CD4-positive, alpha-beta memory T cell (primary cell): ENCODE measurements around the gene SLC7A6. TPM values are rescaled to one million over a fixed set of nuclear protein-coding genes. Genes with fewer than 3 reads are reported as not detected.

ENCODE experiments used
- CTCF ChIA-PET: fragments of 350-600 bp; sonication (Branson Sonifier 250); formaldehyde crosslinking; loops from one replicate; lab custom pipeline; 2021; ENCODE audit warnings: inconsistent platforms; ENCODE audit not compliant: partially characterized antibody; lab: Charles Lee
- POLR2A ChIA-PET: fragments of 350-600 bp; sonication (Branson Sonifier 250); formaldehyde crosslinking; loops from one replicate; lab custom pipeline; 2021; ENCODE audit not compliant: partially characterized antibody; lab: Charles Lee
- DNase-seq, 5 donors: peaks; one replicate each; pipeline versions ENCODE4 v3.0.0 to v3.0.0-alpha.2; 2020 to 2022; ENCODE audit warnings: mixed read lengths in 1 of 5
- H3K27ac ChIP-seq: one replicate; pipeline ENCODE4 v1.7.0; 2013; ENCODE audit warnings: low read depth, low read length
- H3K27me3 ChIP-seq: 2 replicates; pipeline ENCODE4 v1.7.0; 2013; ENCODE audit warnings: mild to moderate bottlenecking, low read length, moderate library complexity; ENCODE audit not compliant: insufficient read depth
- H3K36me3 ChIP-seq: 2 replicates; pipeline ENCODE4 v1.7.0; 2013; ENCODE audit warnings: mild to moderate bottlenecking, low read length, moderate library complexity; ENCODE audit not compliant: insufficient read depth
- H3K4me1 ChIP-seq: 2 replicates; pipeline ENCODE4 v1.7.0; 2013; ENCODE audit warnings: mild to moderate bottlenecking, low read length, moderate library complexity; ENCODE audit not compliant: insufficient read depth
- H3K4me3 ChIP-seq, 2 donors: one replicate each; pipeline ENCODE4 v1.7.0; 2013; ENCODE audit warnings: low read length in 2 of 2, mild to moderate bottlenecking in 1 of 2
- H3K9me3 ChIP-seq, 2 donors: one replicate each; pipeline ENCODE4 v1.7.0; 2013; ENCODE audit warnings: low read length in 2 of 2, control low read depth in 1 of 2; ENCODE audit not compliant: control insufficient read depth in 1 of 2
- H3K27ac Mint-ChIP-seq, 7 donors: one replicate each; pipeline ENCODE4 v1.8.0; 2020 to 2021; ENCODE audit warnings: mixed read lengths in 7 of 7, mild to moderate bottlenecking in 6 of 7, inconsistent platforms in 3 of 7, moderate library complexity in 3 of 7
- H3K27me3 Mint-ChIP-seq, 2 donors: one replicate each; pipeline ENCODE4 v1.8.0; 2020 to 2021; ENCODE audit warnings: mixed read lengths in 2 of 2
- H3K36me3 Mint-ChIP-seq, 2 donors: one replicate each; pipeline ENCODE4 v1.8.0; 2020 to 2021; ENCODE audit warnings: mixed read lengths in 2 of 2, inconsistent platforms in 1 of 2, mild to moderate bottlenecking in 1 of 2
- H3K4me1 Mint-ChIP-seq, 4 donors: one replicate each; pipeline ENCODE4 v1.8.0; 2020 to 2021; ENCODE audit warnings: mixed read lengths in 4 of 4, mild to moderate bottlenecking in 1 of 4
- H3K4me3 Mint-ChIP-seq, 8 donors: one replicate each; pipeline ENCODE4 v1.8.0; 2020 to 2021; ENCODE audit warnings: mixed read lengths in 8 of 8, mild to moderate bottlenecking in 7 of 8, moderate library complexity in 6 of 8, inconsistent platforms in 3 of 8
- H3K9me3 Mint-ChIP-seq, 8 donors: one replicate each; pipeline ENCODE4 v1.8.0; 2020 to 2021; ENCODE audit warnings: mixed read lengths in 8 of 8, mild to moderate bottlenecking in 5 of 8, inconsistent platforms in 3 of 8, moderate library complexity in 1 of 8
- intact Hi-C: fragments of 100-400 bp; cut with micrococcal nuclease; formaldehyde crosslinking; loops from one replicate; pipeline ENCODE4 v1.15.1; 2023
- polyA plus RNA-seq, 2 donors: library from polyadenylated mRNA; unstranded; fragments of 300-500 nt; fragmentation: Illumina TruSeq; gene quantifications; one replicate each; pipeline ENCODE4 v1.2.3, GENCODE V29; 2021
- total RNA-seq, 2 experiments: library from RNA; stranded (reverse); gene quantifications; one replicate each; pipeline ENCODE4 v1.2.3, GENCODE V29; 2021

The SLC7A6 gene
- total and polyA plus RNA-seq, 4 experiments from 2014 or later = 14.4 to 194 (median 105) TPM

DNA sequence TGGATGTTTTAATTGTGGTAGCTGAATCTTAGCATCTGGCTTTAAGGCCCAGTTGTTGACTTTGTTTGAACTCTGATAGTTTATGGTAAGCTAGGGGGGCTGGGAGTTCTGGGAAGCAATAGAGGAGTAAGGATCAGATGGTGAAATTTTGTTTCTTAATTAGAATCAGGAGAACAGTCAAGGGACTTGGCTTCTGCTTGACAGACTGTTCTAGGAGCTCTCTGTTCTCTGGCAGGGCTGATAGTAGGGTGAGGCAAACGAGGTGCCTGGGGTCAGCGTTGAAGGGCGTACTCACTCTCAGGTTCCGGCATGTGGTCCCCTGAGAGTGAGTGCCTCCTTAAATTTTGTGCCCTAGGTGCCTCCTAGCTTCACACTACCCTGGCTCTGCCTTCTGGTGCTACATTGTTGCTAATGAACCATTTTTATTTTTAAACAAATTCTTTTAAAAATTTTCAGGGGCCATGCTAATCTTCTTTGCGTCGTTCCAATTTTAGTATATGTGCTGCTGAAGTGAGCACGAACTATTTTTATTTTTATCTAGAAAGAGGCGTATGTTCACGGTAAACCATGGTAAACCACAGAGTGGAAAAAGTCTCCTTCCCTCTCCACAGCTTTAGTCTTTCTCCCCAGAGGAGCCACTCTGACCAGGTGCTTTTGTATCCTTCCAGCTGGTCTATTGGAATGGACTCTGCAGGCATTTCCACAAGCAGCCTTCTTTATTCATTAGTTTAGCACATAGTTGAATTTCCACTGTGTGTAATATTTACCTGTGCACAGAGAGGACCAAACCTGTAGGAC is 19.7 kb downstream of the SLC7A6 start:
- Histone ChIP-seq H3K27me3 (no peaks in the 10 kb centered on the region), H3K4me1 (peaks cover 100% of the 10 kb centered on the region), H3K27ac (peak overlapping the region; percentile 54), H3K4me3 (peak overlapping the region in 1 of 2 donors; percentile 57), H3K36me3 (no peaks in the 10 kb centered on the region), H3K9me3 (no peaks in the 10 kb centered on the region)
- ChIA-PET CTCF (interaction anchor here (1.5 to 29.4 kb wide), 4 partner anchors 8 to 44 kb away, joined by 4 to 680 read pairs (median 10); partner anchors contain the start of genes PRMT7, SLC7A6 and SLC7A6OS), POLR2A (interaction anchor here (0.9 to 44.5 kb wide), 7 partner anchors 5 to 438 kb away, joined by 3 to 1508 read pairs (median 4); partner anchors contain the start of genes DPEP2, PLA2G15, PRMT7 and SLC7A6)
- H3K9me3 Mint-ChIP-seq = no peaks in the 10 kb centered on the region
- peaks cover 54 to 58% of the 10 kb centered on the region in 2 donors for H3K36me3 Mint-ChIP-seq
- peaks cover 65 to 97% (median 84%) of the 10 kb centered on the region in 4 donors for H3K4me1 Mint-ChIP-seq
- intact Hi-C loops = loop anchor here (1.0 kb wide), 1 partner anchor 26 kb away; the partner anchor contains the start of gene SLC7A6OS
- peak overlapping the region; percentile 82 to 94 (median 91) for H3K27ac Mint-ChIP-seq
- H3K27me3 Mint-ChIP-seq = no peaks in the 10 kb centered on the region
- no peak for DNase-seq
- peak overlapping the region; percentile 71 to 91 (median 87) for H3K4me3 Mint-ChIP-seq

GRCh38 chr16:68284847-68285246 is 20.5 kb downstream of the SLC7A6 start:
- H3K27ac ChIP-seq = peak overlapping the region; percentile 54
- Mint-ChIP-seq H3K27me3 (no peaks in the 10 kb centered on the region), H3K36me3 (peaks cover 56 to 57% of the 10 kb centered on the region in 2 donors), H3K9me3 (no peaks in the 10 kb centered on the region), H3K27ac (peak overlapping the region; percentile 82 to 94 (median 91)), H3K4me3 (peak overlapping the region; percentile 71 to 91 (median 87)), H3K4me1 (peaks cover 70 to 97% (median 86%) of the 10 kb centered on the region in 4 donors)
- no peak for DNase-seq
- intact Hi-C loops = loop anchor here (1.0 kb wide), 1 partner anchor 25 kb away; the partner anchor contains the start of gene SLC7A6OS
- H3K9me3 ChIP-seq = no peaks in the 10 kb centered on the region
- POLR2A ChIA-PET = interaction anchor here (1.4 to 44.5 kb wide), 5 partner anchors 6 to 236 kb away, joined by 4 to 1508 read pairs (median 11); partner anchors contain the start of genes PLA2G15, PRMT7, SLC7A6 and SLC7A6OS
- H3K4me1 ChIP-seq = peaks cover 100% of the 10 kb centered on the region
- peak overlapping the region in 1 of 2 donors; percentile 57 for H3K4me3 ChIP-seq
- no peaks in the 10 kb centered on the region for H3K36me3 ChIP-seq
- H3K27me3 ChIP-seq = no peaks in the 10 kb centered on the region
- CTCF ChIA-PET = interaction anchor here (0.6 to 29.4 kb wide), 6 partner anchors 10 to 44 kb away, joined by 3 to 680 read pairs (median 14); partner anchors contain the start of genes PRMT7, SLC7A6 and SLC7A6OS

DNA sequence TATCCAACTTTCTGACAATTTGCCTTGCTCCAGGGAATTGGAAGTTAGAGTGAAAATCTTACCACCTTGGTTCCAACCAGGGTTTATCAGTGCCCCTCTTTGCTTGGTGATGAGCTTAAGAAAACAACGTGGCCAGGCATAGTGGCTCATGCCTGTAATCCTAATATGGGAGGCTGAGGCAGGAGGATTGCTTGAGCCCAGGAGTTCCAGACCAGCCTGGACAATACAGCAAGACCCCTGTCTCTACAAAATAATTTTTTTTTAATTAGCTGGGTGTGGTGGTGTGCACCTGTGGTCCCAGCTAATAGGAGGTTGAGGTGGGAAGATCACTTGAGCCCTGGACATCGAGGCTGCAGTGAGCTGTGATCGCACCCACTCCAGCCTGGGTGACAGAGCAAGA is 21.4 kb downstream of the SLC7A6 start:
- no peaks in the 10 kb centered on the region for H3K27me3 Mint-ChIP-seq
- Histone ChIP-seq H3K36me3 (peaks cover 6% of the 10 kb centered on the region), H3K27ac (peak overlapping the region; percentile 54), H3K4me1 (peaks cover 100% of the 10 kb centered on the region), H3K4me3 (peak overlapping the region in 1 of 2 donors; percentile 57), H3K9me3 (no peaks in the 10 kb centered on the region), H3K27me3 (no peaks in the 10 kb centered on the region)
- POLR2A ChIA-PET = interaction anchor here (1.4 to 44.5 kb wide), 5 partner anchors 6 to 235 kb away, joined by 3 to 1508 read pairs (median 11); partner anchors contain the start of genes PLA2G15, PRMT7, SLC7A6 and SLC7A6OS
- H3K4me3 Mint-ChIP-seq = peak overlapping the region; percentile 76 to 91 (median 87)
- peaks cover 54 to 56% of the 10 kb centered on the region in 2 donors for H3K36me3 Mint-ChIP-seq
- peaks cover 73 to 100% (median 89%) of the 10 kb centered on the region in 4 donors for H3K4me1 Mint-ChIP-seq
- DNase-seq = no peak
- H3K9me3 Mint-ChIP-seq = no peaks in the 10 kb centered on the region
- CTCF ChIA-PET = interaction anchor here (0.5 to 29.4 kb wide), 7 partner anchors 9 to 43 kb away, joined by 3 to 680 read pairs (median 7); partner anchors contain the start of genes PRMT7, SLC7A6 and SLC7A6OS
- H3K27ac Mint-ChIP-seq = peak overlapping the region; percentile 82 to 94 (median 92)
- intact Hi-C loops = loop anchor here (1.0 kb wide), 2 partner anchors 9 to 21 kb away; partner anchors contain the start of gene SLC7A6

DNA sequence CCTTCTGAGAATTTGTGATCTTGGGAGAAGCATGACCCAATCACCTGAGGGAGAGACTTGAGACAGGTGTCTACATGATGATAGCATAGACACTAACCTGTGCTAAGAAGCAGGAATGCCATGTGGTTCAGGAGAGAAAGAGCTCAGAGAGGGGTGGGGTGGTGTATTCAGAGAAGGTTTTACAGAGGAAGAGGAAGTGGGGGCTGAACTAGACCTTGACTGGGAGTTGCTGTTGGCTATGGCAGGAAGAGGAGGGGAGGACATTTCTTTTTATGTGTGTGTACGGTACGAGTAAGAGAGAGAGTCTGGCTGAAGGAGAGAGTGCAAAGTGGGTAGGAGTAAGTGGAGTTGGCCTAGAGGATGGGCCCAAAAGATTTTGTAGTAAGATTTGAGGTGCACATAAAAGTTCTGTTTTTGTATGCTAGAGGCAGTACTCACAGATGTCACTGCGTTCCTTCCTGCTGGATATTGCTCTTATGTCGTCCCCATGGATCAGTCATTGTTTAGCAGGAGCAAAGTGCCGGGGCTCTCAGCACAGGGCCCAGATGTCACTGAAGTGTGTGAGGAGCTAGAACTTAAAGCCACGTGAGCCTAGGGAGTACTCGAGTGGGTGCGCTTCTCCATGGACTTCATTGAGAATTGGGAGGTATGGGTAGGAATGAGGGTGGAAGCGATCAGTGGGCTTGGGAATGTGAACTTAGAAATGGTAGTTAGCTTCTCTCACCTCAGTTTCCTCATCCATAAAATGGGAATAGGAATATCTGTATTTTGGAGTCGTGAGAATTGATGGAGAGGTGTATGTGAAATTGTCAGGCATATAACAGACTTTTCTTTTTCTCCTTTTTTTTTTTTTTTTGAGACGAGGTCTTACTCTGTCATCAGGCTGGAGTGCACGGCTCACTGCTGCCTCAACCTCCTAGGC is 22.1 kb downstream of the SLC7A6 start:
- no peaks in the 10 kb centered on the region for H3K9me3 ChIP-seq
- intact Hi-C loops = loop anchor here (1.0 kb wide), 2 partner anchors 10 to 22 kb away; partner anchors contain the start of gene SLC7A6
- Mint-ChIP-seq H3K27me3 (no peaks in the 10 kb centered on the region), H3K4me3 (peak overlapping the region; percentile 76 to 91 (median 87)), H3K36me3 (peaks cover 54 to 57% of the 10 kb centered on the region in 2 donors), H3K27ac (peak overlapping the region; percentile 82 to 94 (median 92)), H3K4me1 (peaks cover 71 to 100% (median 89%) of the 10 kb centered on the region in 4 donors), H3K9me3 (no peaks in the 10 kb centered on the region)
- H3K27ac ChIP-seq = peak overlapping the region; percentile 54
- H3K27me3 ChIP-seq = no peaks in the 10 kb centered on the region
- H3K4me1 ChIP-seq = peaks cover 100% of the 10 kb centered on the region
- CTCF ChIA-PET = interaction anchor here (1.7 to 29.4 kb wide), 4 partner anchors 9 to 42 kb away, joined by 7 to 680 read pairs (median 21); partner anchors contain the start of genes PRMT7, SLC7A6 and SLC7A6OS
- peak overlapping the region; percentile 18 to 57 for H3K4me3 ChIP-seq
- POLR2A ChIA-PET = interaction anchor here (0.6 to 44.5 kb wide), 6 partner anchors 7 to 234 kb away, joined by 3 to 1508 read pairs (median 4); partner anchors contain the start of genes PLA2G15, PRMT7, SLC7A6 and SLC7A6OS
- peak; percentile 55 to 68 (median 60) for DNase-seq
- H3K36me3 ChIP-seq = peaks cover 13% of the 10 kb centered on the region

DNA sequence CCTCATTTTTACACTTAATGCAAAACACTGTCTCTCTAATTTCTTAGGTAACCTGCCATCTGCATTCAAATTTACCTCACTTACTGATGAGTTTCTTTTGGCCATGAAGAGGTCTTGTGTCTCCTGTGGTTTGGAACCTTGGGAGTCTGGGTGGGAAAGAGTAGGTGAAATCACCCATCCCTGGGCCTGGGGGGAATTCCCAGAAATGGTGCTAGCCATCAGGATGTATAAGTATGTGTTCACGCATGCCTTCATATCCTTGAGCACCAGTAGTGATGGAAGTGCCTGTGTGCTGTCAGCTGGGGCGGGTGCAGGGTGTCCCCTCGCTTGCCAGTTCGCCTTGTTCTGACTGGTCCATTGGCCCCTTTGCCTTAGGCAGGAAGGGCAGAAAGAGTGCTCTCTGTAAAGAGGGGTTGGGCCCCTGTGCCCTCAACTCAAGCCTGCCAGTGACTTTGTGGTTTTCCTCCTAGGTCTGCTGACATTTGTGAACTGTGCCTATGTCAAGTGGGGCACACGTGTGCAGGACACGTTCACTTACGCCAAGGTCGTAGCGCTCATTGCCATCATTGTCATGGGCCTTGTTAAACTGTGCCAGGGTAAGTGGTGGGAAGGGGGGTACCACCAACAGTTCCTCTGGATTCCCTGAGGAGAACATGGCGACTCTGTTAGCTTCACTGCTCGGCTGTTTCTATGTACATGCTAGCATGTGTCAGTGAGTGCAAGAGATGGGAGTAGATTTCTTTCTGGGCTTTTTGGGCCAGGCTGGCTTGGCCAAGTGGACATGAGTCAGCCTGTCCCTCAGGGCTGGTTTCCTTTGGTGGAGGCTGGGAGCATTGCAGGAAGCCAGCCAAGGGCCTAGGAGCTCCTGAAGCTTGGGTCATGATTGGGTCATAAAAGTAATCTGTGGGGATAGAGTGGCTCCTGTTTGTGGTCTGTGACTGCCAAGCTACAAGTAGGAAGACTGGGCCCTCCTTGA is 23.2 kb downstream of the SLC7A6 start:
- peaks cover 50 to 55% of the 10 kb centered on the region in 2 donors for H3K36me3 Mint-ChIP-seq
- Histone ChIP-seq H3K27me3 (no peaks in the 10 kb centered on the region), H3K9me3 (no peaks in the 10 kb centered on the region), H3K36me3 (peaks cover 23% of the 10 kb centered on the region), H3K4me3 (peak overlapping the region in 1 of 2 donors; percentile 8), H3K27ac (peak overlapping the region; percentile 54), H3K4me1 (peaks cover 100% of the 10 kb centered on the region)
- H3K4me3 Mint-ChIP-seq = peak overlapping the region; percentile 76 to 91 (median 84)
- no peaks in the 10 kb centered on the region for H3K27me3 Mint-ChIP-seq
- intact Hi-C loops = no loop called here
- H3K27ac Mint-ChIP-seq = peak overlapping the region; percentile 82 to 96 (median 94)
- H3K9me3 Mint-ChIP-seq = no peaks in the 10 kb centered on the region
- H3K4me1 Mint-ChIP-seq = peaks cover 72 to 100% (median 89%) of the 10 kb centered on the region in 4 donors
- peak; percentile 58 to 70 (median 68) for DNase-seq
- POLR2A ChIA-PET = interaction anchor here (0.7 to 44.5 kb wide), 5 partner anchors 8 to 43 kb away, joined by 3 to 1508 read pairs (median 5); partner anchors contain the start of genes PLA2G15, PRMT7, SLC7A6 and SLC7A6OS
- CTCF ChIA-PET = interaction anchor here (1.5 to 29.4 kb wide), 5 partner anchors 18 to 767 kb away, joined by 3 to 680 read pairs (median 21); partner anchors contain the start of genes PRMT7, SLC7A6 and SLC7A6OS
